HG02798 (cell line): ENCODE data around the gene VASH2.
A peak's percentile ranks its signal among the peaks of the same experiment; 100 is the strongest.
"Not testable (repeated sequence)": the region's sequence is repeated elsewhere in the genome, so short reads cannot be mapped to it uniquely, and the experiment has no call there.

Source experiments
- ATAC-seq: cut with Tn5 transposase; IDR thresholded peaks from one replicate; pipeline ENCODE4 v1.9.1; 2021; ENCODE audit warnings: mild to moderate bottlenecking; ENCODE audit not compliant: unreplicated experiment, poor library complexity

Gene VASH2

GRCh38 chr1:212954514-212954913 lies 4.2 kb downstream of the VASH2 start:
- no peak for ATAC-seq

DNA sequence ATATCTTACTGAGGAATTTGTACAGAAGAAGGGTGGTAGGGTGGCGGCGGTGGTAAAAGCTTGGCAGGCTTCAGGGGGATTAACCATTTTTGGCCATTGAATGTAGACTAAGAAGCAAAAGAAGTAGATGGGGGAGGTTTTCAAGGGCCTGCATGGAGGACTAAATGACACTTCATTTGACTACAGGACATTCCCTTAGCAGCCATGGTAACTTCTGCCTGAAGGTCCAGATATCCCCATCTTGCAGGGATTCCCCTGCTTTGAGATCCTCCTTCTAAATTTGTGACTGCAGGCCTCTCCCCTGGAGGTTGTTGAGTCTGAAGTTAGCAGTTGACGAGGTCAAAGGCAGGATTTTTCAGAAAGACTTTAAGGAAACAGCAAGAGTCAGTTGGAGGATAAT lies 4.8 kb downstream of the VASH2 start:
- ATAC-seq, result no peak

- peak; percentile 29 for ATAC-seq
These were observed 5.8 kb downstream of the VASH2 start for GRCh38 chr1:212955961-212956620.

GRCh38 chr1:212957546-212957945 lies 7.2 kb downstream of the VASH2 start:
- no peak for ATAC-seq

GRCh38 chr1:212958175-212958574 lies 7.8 kb downstream of the VASH2 start:
- no peak for ATAC-seq

DNA sequence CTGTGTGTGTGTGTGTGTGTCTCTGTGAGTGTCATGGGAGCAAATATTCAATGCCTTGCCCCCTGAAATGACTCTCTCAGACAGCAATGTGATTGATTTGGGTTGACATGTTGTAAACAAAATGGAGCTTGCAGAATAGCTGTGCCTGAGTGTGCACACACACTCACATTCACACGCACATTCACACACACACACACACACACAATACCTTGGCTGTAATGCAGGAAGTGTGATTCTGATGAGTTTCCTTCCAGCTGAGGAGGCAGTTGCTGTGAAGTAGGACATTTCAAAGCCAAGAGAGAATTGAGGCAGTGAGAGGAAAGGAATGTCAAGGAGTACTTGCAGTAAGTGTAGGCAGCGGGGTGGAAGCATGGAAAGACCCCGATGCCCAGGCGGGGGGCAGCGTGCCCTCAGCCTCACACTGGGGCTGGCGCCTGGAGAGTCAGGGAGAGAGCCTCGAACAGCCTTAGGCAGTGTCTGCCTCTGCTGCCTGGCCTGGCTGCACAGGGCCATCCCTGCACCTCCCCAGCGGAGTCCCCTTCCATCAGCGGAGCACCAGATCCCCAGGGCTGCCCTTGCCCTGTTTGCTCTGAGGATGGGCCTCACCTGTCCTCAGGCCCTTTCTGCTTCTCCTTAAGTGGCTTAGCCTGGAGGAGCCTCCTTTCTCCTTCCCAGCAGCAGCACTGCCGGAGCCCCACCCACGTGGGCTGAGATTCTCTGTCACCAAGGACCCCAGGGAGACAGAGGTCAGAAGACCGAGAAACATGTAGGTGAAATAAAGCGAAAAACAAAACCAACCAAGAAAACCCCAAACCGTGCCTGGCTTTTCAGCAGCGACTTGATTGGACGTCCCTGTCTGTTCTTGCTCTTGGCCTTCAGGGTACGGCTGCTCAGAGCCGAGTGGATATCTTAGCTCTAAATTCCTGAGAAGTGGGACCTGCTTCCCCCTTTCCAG lies 9.2 kb downstream of the VASH2 start:
- peak; percentile 84 for ATAC-seq

DNA sequence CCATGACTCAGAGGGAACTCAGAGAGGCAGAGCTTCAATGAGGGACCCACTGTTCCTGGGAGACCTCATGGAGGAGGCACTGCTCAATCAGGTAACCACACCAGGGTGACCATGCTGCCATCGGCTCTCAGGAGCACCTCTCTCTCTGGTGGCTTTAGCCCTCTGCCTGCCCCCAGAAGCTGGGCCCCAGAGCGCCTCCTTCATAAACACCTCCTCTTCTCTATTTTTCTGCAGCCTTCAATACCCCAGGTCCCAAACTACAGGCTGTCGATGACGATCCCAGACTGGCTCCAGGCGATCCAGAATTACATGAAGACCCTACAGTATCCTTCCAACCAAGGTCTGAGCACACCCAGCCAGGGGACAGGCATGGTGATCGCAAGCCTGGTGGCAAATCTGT lies 10.6 kb downstream of the VASH2 start:
- no peak for ATAC-seq

GRCh38 chr1:212962509-212962908 lies 12.2 kb downstream of the VASH2 start:
- no peak for ATAC-seq

DNA sequence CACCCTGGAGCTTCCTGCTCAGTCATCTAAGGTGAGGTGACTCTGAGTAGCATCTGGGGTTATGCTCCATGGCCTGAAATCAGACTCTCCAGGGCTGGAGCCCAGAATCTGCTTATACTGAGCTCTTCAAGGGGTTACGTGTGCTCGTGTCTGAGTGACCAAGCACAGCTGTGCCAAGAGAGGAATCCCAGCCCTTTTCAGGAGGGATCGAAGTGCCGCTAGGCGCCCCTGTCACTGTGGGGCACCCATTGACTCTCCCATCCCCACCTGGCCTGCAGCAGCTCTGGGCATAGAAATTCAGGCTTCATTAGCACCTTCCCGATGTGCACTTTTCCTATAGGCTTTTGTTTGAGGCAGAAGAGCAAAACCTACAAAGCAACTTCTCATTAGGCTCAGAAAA lies 13.8 kb downstream of the VASH2 start:
- ATAC-seq, result no peak

DNA sequence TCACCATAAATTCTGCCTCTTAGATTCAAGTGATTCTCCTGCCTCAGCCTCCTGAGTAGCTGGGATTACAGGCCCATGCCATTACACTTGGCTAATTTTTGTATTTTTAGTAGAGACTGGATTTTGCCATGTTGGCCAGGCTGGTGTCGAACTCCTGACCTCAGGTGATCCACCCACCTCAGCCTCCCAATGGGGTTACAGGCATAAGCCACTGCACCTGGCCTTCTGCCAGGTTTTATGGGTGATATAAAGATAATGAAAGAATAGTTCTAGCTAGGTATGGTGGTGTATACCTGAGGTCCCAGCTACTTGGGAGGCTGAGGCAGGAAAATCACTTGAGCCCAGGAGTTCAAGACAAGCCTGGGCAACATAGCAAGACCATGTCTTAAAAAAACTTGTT lies 14.7 kb downstream of the VASH2 start:
- ATAC-seq, result not testable (repeated sequence)

DNA sequence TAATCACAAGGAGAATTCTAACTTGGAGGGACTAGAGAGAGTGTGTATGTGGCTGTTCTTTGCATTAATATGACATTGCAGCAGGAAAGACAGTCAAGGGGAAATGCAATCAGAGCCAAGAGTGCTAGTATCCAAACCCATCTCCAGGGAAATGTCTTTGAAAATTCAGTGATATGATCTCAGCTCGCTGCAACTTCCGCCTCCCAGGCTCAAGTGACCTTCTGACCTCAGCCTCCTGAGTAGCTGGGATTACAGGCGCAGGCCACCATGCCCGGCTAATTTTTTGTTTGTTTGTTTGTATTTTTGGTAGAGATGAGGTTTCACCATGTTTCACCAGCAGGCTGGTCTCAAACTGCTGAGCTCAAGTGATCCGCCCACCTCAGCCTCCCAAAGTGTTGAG lies 16.3 kb downstream of the VASH2 start:
- ATAC-seq, result no peak

DNA sequence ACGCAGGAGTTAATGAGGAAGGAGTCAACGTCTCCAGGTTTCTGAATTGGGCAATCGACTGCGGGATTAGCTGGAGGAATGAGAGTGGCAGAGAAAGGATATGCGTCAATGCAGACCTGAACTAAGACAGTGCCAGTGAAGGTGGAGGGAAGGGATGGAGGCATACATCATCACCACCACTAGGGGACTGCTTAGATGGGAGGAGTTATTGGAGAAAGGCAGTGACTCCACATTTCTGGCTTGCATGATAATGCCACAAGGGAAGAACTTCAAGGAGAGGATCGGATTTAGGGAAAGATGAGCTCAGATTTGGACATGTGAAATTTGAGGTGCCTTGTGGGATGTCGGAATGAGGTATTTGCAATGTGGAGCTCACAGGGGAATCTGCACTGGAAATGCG lies 17.5 kb downstream of the VASH2 start:
- peak; percentile 62 for ATAC-seq

DNA sequence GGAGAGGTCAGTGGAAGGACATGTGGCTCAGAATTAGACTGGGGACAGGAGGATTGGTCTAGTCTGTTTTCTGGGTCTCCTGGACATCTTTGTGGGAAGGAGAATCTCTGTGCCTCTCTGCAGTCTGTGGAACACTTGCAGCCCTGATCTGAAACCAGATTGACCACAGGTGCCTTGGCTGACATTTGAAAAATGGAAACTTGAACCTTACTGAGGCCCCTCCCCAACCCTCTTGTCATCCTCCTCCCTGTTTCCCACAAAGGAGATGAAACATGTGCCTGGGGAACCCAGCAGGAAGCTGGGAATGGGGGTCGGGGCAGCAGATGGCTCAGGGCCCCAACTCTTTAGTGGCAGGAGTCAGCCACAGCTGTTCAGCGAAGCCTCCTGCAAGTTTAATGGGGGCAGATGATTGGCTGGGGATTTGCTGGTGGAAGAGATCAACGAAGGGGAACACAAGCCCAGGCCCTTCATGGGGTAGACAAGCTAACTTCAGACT lies 18.1 kb downstream of the VASH2 start:
- ATAC-seq, result peak; percentile 58

DNA sequence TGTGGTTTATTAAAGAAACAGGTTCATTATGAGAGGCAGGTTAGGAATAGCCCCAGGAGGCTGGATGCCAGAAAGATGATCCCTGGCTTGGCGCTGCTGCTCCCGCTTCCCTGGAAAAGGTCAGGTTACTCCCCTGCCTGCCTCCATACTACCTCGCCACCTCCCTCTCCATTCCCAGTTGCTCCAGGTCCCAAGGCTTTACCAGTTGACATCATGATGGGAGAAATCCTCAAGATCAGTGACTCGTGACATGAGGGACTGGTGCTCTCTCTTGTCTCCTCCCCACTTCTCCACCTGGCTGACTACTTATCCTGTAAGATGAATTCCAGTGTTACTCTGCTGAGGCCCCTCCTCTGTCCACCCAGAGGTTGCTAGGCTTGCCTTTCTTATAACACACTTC lies 19.7 kb downstream of the VASH2 start:
- ATAC-seq, result no peak

- no peak for ATAC-seq
These were observed 21.0 kb downstream of the VASH2 start for GRCh38 chr1:212971312-212971711.

DNA sequence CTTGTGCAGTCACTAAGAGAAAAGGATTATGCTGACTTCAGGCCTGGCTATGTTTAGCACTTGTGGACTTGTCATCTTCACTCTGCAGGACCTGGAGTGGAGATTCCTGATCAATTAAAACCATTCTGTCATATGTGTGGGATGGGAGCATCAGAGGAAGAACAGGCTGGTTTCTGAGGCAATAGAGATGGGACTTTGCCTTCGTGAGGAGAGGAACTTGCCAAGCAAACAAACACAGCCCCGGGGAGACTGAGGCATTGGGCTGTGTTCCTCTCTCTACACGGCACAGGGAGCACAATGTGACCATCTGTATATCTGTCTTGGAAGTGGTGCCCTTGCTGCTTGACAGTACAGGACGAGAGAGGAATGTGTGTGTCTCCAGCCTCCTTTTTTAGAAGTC lies 23.1 kb downstream of the VASH2 start:
- ATAC-seq, result no peak

GRCh38 chr1:212973899-212974298 lies 23.6 kb downstream of the VASH2 start:
- ATAC-seq, result no peak

DNA sequence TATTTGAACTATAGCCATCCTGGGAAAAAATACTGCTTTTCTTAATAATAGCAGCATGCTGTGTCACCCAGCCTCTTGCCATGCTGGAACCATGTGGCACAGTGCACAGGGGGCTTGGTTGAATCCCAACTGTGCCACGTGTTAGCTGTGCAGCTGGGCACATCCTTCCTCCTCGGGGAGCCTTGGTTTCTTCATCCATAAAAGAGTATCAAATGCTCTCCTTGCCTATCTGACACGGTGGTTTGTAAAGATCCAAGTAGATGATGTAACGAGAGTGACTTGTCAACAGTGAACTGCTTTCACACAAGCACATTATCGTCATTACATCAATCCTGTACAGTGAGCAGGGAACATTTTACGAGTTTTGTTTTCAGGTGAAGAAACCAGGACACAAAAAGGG lies 24.4 kb downstream of the VASH2 start:
- no peak for ATAC-seq

GRCh38 chr1:212975111-212975918 lies 25.0 kb downstream of the VASH2 start:
- no peak for ATAC-seq

DNA sequence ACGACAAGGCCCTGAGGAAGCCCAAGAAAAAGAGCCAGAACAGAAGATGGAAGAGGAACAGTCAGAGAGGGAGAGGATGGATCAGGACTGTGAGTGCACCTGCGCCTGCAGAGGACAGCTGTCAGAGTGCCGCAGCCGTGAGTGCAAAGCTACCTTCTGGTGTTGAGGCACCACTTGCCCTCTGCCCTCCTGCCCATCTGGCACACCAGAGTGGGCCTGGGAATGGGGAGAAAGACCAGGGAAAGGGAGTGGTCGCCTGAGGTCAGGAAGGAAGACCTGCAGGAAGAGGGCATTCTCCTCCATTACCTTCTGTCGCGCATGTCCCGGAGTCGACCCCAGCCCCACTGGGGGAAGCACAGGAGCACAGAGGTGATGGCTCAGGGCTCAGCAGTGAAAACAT lies 26.2 kb downstream of the VASH2 start:
- ATAC-seq, result no peak
